Stimulated activated CD8-positive, alpha-beta memory T cell treated with anti-CD3 and anti-CD28 coated beads, Interleukin-2, amount 100 ng/mL, for 1 hour (primary cell): ENCODE data around the gene PRMT7.

Source experiments
- DNase-seq, 2 donors: peaks; one replicate each; pipeline ENCODE4 v3.0.0-alpha.2; 2020; ENCODE audit warnings: low read depth in 2 of 2

PRMT7 gene

GRCh38 chr16:68376590-68376989 is 65.8 kb downstream of the PRMT7 start:
- DNase-seq: no peak

DNA sequence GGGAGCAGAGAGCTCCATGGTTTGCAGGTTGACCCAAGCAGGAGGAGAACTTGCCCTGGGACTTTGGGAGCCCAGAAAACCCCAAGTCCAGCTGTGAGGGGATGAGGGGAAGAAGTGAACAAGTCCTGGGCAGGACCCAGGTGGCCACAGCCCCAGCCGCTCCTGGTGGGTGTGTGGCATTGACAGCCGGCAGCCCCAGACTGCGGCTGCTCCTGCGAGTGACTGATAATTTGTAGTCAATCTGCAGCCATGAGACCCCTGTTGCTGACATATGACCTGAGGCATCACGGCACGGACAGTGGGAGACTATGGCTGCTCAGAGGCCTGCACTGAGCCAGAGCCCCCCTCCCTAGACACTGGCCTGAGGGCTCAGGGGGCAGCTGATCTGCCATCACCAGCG is 66.4 kb downstream of the PRMT7 start:
- no peak for DNase-seq

DNA sequence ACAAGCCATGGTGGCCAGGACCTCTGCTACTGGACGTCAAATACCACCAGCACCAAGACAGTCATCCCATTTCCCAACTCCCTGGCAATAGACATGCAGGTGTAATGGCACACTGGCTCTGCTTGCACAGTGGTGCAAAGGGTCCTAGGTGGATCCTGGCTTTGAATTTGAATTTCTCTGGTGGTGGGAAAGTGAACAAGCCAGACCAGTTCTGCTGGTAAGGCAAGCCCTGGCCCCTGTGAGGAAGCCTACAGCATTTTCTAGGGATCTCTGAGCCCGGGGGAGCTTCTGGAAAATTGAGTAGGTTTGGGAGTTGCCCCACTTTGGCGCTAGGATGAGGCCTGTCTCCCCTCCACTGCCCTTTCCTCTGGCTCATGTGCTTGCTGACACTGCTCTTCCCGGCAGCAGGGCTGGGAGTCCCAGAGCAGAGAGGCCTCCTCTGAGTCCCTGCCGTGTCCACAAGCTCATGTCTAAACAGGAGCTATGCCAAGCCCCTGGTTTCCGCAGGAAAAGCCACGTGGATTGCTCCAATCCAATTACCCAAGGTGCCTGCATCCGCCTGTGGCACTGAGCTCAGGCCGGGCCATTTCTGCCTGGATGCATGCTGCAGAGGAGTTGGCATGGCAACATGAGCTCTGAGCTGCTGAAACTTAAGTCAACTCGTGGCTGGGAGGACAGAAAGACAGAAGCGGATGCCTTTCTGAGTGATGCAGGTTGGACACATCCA is 67.0 kb downstream of the PRMT7 start:
- no peak for DNase-seq

- no peak for DNase-seq
These were observed 67.9 kb downstream of the PRMT7 start for GRCh38 chr16:68378436-68379415.

GRCh38 chr16:68379472-68380347 is 68.9 kb downstream of the PRMT7 start:
- DNase-seq: no peak

GRCh38 chr16:68380348-68380670 is 69.5 kb downstream of the PRMT7 start:
- no peak for DNase-seq

GRCh38 chr16:68380676-68381362 is 70.0 kb downstream of the PRMT7 start:
- DNase-seq: no peak

DNA sequence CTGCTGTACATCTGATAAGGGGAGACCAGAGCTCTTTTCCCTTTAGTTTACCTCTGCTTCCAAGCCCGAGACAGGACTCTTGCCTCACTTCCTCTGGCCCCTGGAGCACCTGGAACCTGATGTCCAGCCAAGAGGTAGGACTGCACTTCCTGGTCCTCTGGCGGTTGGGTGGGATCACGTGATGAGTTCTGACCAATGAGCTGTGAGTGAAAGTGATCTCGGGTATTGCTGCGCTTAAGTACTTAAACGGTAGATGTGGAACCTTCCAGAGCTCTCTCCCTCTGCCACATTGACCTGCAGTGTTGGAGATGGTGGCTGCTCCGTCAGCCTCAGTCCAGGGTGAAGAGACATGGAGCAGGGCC is 70.5 kb downstream of the PRMT7 start:
- no peak for DNase-seq

- DNase-seq: no peak
These were observed 71.5 kb downstream of the PRMT7 start for GRCh38 chr16:68382296-68382718.

GRCh38 chr16:68383858-68384257 is 73.0 kb downstream of the PRMT7 start:
- DNase-seq: no peak

DNA sequence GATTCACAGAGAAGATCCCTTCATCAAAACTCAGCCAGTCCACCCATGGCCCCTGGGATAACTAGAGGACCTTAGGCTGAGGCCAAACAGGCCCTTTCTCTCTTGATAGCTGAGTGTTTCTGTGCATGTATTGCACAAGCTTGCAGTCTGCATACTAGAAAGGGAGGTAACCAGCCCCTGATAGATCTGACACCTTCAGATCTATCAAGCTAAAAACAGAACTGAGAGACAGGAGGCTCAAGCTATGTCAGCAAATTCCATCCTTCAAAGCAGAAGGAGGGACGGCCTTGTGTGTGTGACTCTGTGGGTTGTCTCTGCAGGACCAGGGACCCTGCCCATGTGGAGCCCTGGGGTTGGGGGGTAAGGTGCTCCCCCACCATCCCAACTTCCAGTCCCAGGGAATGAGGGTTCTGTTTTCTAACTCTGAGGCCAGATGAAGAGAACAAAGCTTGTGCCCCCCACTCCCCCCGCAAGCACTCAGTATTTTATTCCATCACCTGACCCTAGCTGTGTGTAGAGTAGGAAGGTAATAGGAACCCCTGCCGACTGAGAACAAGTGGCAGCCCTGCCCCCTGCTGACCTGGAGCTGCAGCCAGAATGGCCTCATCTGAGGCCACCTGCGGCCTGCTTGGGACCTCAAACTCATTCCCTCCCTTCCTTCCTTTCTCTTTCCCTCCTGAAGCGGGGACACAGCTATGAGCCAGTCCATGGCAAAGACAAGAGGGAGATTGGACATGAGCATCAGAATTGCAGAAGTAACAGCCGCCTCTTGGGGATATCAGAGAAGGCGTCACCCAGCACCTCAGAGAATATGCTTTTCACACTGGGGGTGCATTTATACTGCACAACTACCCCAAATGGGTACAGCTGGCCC is 73.7 kb downstream of the PRMT7 start:
- no peak for DNase-seq

- DNase-seq: no peak
These were observed 74.6 kb downstream of the PRMT7 start for GRCh38 chr16:68385371-68385770.

DNA sequence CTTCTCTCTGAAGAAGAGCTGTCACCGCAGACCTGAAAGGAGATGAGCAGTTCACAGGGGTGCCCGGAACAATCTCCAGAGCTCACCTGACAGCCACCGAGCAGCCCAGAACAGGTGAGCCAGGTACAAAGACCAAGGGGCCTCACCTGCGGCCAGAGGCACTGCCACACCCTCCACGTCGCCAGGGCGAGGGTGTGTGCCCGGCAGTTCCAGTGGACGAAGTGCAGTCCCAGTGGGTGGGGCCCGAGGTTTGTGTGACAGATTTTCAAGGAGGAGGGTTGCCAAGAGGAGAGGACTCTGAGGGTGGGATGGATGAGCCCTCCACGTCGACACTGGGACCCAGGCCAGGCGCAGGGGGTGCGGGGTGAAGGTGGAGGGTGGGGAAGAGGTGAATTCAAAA is 75.8 kb downstream of the PRMT7 start:
- no peak for DNase-seq

- no peak for DNase-seq
These were observed 76.5 kb downstream of the PRMT7 start for GRCh38 chr16:68387301-68387700.

GRCh38 chr16:68388124-68388523 is 77.3 kb downstream of the PRMT7 start:
- no peak for DNase-seq

DNA sequence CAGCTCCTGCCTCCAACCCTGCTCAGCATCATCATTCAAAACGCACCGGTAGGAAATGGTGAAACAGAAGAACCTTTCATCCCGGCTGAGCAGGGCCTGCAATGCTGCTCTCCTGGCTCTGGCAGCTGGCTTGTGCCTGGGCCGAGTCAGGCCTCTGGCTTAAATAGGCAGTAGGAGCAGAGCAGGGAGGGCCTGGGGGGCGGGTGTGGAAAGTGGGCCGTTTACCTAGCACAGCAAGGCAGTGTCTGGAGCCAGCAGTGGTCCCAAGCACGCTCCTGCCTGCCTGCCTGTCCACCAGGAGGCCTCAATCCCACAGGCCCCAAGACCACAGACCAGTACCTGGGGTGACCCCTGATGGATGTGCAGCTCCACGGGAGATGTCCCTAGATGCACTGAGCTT is 78.2 kb downstream of the PRMT7 start:
- no peak for DNase-seq

GRCh38 chr16:68389750-68390371 is 79.0 kb downstream of the PRMT7 start:
- no peak for DNase-seq

- DNase-seq: no peak
These were observed 82.5 kb downstream of the PRMT7 start for GRCh38 chr16:68393333-68393732.

- no peak for DNase-seq
These were observed 84.5 kb downstream of the PRMT7 start for GRCh38 chr16:68395167-68395786.

GRCh38 chr16:68395815-68396214 is 85.0 kb downstream of the PRMT7 start:
- no peak for DNase-seq
